Stimulated activated CD4-positive, alpha-beta T cell treated with anti-CD3 and anti-CD28 coated beads, Interleukin-2, amount 100 ng/mL, for 48 hours (primary cell): ENCODE measurements around the gene LRRN2.
"Not testable (repeated sequence)": the region's sequence is repeated elsewhere in the genome, so short reads cannot be mapped to it uniquely, and the experiment has no call there.

Experiments
- DNase-seq, 2 donors: peaks; one replicate each; pipeline ENCODE4 v3.0.0-alpha.2; 2020

LRRN2 gene

DNA sequence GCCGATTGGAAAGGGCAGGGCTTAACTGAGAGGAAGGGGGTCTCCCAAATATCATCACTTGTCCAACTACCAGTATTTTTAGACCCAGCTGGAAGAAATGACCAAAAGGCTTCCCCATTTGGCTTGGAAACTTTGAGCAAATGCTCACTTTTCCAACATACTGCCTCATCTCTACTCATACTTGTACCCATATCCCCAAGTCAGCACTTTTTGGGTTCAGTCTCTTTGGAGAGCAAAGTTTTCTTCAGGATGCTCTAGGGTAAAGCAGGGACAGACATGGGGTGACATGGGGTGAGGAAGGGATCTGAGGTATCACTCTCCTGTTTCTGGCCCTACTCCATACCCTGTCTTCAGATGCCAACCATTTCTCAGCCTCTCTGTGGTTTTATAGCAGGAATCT lies 27.2 kb downstream of the LRRN2 start:
- DNase-seq = no peak

GRCh38 chr1:204653590-204654340 lies 31.8 kb downstream of the LRRN2 start:
- no peak for DNase-seq

- no peak for DNase-seq
Measured at GRCh38 chr1:204652497-204652896, 33.0 kb downstream of the LRRN2 start.

- no peak for DNase-seq
Measured at GRCh38 chr1:204651843-204652421, 33.6 kb downstream of the LRRN2 start.

DNA sequence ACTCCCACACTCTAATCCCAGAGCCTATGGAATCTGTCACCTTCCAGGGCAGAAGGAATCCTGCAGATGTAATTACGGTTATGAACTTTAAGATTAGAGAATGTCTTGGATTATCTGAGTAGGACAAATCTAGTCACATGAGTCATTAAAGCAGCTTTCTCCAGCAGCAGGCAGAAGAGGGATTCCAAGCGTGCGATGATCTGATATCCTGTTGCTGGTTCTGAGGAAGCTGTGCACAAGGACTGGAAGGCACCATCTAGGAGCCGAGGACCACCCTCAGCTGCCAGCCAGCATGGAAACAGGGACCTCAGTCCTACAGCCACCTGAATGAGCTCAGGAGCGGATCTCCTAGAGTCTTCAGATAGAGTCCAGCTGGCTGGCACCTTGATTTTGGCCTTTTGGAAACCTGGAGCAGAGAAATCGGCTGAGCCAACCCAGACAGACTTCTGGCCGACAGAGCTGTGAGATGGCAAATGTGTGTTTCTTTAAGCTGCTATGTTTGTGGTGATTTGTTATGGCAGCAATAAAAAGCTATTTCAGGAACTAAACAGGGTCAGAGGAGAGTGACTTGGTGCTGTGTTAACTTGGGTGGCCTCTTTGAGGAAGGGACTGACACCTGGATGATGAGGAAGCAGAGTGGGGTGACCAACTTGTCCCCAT lies 34.5 kb downstream of the LRRN2 start:
- no peak for DNase-seq

DNA sequence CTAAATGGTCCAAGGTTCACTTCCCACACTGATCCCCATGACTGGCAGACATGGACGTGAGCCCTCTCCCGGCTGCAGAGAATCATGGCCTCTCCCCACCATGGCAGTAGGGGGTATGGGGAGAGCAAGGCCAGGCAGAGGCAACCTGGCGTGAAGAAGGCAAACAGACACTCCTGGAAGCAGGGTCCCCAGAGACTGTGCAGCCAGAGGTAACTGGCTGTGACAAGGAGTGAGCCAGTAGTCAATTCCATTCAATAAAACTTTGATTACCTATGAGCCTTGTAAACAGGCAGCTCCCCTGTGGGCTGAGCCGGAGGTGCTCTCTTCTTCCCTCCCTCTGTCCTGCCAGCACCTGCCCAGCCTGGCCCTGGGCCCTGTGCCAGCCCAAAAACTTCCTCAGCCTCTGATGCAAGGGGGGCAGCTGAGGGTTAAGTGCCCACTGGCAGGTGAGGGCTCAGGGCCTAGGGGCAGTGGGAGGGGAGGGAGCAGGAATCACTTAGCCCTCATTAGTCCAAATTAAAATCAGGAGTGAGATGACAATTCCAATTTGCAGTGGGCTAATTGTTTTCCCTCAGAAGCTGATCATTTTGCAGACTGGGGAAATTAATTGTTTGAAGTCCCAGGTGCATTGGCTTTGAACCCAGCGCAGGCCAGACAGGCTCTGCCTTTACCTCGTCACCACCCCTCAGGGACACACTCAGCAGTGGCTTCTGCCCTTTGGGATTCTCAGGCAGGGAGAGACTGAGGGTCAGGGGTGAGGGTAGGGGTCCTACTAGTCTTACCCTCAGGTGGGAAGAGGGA lies 35.6 kb downstream of the LRRN2 start:
- DNase-seq = no peak

DNA sequence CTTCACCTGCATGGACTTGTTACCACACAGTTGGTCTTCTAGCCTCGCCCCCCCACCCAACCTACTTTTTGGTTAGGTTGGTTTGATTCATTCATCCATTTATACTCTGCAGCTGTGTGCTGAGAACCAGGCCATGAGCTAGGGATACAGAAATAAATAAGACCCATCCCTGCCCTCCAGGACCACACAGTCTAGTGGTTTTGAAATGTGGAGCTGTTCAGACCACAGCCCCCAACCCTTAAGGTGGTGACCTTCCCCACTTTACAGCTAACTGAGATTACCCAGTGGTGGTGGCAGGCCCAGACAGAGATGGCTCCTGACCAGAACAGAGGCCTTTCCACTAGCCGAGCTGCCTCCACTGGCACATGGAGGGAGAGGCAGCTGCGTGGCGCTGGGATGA lies 37.0 kb downstream of the LRRN2 start:
- DNase-seq = no peak

DNA sequence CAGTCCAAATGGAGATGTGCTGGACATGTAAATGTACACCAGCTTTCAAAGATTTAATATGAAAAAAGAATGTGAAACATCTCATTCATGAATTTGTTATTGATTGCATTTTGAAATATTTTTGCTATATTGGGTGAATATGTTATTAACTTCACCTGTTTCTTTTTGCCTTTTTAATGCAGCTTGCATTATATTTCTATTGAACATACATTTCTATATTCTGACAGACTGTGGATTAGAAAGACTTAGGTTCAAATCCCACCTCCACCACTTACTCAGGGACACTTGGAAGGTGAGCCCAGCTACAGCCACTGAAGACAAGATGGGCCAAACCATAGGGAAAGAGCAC lies 37.8 kb downstream of the LRRN2 start:
- DNase-seq = no peak

- no peak for DNase-seq
Measured at GRCh38 chr1:204647114-204647804, 38.3 kb downstream of the LRRN2 start.

GRCh38 chr1:204645666-204646065 lies 39.9 kb downstream of the LRRN2 start:
- no peak for DNase-seq

DNA sequence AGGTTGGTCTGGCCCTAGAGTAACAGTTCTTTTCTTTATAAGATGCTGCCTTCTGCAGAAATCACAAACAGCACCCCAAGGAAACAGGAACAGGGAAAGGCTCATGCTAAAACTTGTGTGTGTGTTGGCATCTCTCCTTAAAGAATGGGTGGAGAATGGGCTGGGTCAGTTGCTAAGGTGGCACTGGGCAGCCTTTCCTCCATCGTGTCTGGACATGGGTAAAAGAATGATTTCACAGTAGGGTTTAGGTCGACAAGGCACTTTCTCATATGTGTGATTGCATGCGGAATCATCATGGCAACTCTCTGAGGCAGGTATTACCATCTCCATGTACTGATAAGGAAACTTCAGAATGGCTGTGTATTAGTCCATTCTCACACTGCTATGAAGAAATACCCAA lies 40.3 kb downstream of the LRRN2 start:
- DNase-seq = no peak

GRCh38 chr1:204643503-204643902 lies 42.0 kb downstream of the LRRN2 start:
- no peak for DNase-seq

DNA sequence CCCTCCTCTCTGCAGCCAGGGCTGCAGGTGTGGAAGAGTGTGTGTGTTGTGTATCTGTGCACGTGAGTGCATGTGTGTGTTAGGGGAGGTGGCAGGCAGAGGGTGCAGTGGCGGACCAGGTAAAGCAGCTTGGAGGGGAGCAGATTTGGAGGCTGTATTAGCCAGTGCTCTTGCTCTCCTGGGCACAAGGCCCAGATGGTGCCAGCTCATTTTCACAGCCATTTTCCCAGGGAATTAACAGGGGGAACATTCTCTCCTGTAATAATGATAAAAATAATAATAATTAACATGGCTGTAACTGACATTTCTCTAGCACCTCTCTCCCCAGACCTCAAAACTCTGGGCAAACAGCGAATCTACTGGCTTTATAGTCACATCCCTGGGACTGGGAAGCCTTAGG lies 43.6 kb downstream of the LRRN2 start:
- DNase-seq = no peak

DNA sequence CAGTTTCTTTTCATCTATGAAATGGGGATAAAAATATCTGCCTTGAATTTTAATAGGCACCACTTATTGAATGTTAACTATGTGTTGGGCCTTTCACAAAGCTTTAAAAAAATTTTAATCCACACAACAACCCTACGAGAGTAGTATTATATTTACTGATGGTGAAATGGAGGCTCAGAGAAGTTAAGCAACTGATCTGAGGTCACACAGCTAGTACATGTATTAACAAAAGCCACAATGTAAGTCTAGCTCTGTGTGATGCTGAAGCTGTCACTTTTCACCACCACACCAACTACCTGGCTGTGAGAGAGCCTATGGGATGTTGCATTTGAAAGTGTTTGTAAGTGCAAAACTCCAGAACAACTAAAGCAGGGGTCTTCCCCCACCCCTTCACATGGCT lies 44.1 kb downstream of the LRRN2 start:
- DNase-seq = no peak

- DNase-seq = no peak
Measured at GRCh38 chr1:204640578-204640977, 45.0 kb downstream of the LRRN2 start.

- no peak for DNase-seq
Measured at GRCh38 chr1:204634260-204634910, 51.2 kb downstream of the LRRN2 start.

- DNase-seq = no peak
Measured at GRCh38 chr1:204633665-204634064, 51.9 kb downstream of the LRRN2 start.

DNA sequence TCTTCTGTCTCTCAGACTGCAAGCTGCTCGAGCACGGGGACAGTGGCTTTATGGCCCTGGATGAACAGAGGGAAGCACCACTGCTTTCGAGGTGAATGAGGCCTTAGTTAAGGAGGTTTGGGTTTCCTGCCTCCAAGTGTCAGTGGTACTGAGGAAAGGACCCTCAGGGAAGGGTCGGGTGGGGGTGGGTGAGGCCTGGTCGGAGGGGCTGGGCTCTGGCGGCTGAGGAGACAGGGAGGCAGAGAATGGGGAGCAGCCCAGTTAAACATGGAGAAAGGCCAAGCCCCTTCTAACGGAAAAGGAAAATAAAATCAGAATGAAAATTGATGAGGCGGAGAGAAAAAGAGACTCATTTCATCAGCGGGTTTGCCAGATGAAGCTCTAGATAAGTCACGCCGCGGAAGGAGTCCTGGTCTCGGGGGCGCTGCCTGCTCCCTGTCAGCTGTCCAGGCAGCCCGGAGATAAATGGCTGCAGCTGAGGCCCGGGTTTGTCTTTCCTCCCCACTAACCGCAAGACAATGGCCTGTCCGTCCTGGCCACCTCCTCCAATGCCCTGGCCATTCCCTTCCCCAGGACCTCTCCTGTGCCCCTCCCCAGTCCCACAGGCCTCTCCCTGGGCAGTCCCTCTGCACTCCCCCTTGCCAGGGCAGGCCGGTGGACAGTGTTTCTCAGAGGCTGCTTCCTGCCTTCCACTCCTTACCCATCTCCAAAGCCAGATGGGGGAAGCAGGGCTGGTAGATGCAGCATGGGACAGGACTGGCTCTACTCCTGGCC lies 55.2 kb downstream of the LRRN2 start:
- no peak for DNase-seq

DNA sequence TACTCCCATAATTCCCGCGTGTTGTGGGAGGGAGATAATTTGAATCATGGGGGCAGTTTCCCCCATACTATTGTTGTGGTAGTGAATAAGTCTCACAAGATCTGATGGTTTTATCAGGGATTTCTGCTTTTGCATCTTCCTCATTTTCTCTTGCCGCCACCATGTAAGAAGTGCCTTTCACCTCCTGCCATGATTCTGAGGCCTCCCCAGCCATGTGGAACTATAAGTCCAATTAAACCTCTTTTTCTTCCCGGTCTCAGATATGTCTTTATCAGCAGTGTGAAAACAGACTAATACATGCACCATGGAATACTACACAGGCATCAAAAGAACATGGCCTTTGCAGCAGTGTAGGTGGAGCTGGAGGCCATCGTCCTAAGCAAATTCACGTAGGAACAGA lies 56.1 kb downstream of the LRRN2 start:
- not testable (repeated sequence) for DNase-seq

DNA sequence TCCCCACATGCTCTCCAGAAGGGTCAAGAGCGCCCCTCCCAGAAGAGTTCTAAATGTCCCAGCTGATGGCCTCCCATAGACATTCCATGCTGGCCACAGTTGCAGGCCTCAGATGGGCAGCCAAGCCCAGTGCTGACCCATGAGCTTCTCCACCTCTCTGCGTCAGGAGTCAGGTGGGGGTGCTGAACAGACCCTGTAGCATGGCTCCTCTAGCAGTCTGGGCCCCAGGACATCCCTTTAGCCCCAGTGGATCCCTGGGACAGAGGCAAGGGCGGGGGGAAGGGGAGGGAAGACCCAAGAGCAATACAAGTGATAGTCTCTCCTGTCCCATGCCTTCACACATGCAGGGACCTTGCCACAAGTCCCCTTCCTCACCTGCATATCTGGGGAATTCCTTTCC lies 56.7 kb downstream of the LRRN2 start:
- no peak for DNase-seq

- no peak for DNase-seq
Measured at GRCh38 chr1:204627436-204627835, 58.1 kb downstream of the LRRN2 start.

GRCh38 chr1:204626381-204626780 lies 59.2 kb downstream of the LRRN2 start:
- DNase-seq = no peak
